SK-N-SH (cell line): ENCODE results near the gene LBHD1. TPM values are rescaled to one million over a fixed set of nuclear protein-coding genes. Genes with fewer than 3 reads are reported as not detected.

ENCODE experiments used
- CTCF ChIA-PET: fragments of 300-600, 350-600 bp; formaldehyde crosslinking; extraction: SDS; loops from one replicate; lab custom pipeline; 2021; lab: Yijun Ruan, JAX
- POLR2A ChIA-PET: fragments of 350-600 bp; sonication (Branson Sonifier 250); formaldehyde crosslinking; extraction: SDS; loops from one replicate; lab custom pipeline; 2020; ENCODE audit warnings: antibody characterized with exemption, inconsistent platforms; lab: Yijun Ruan, JAX
- DNase-seq: peaks from one replicate; pipeline ENCODE4 v3.0.0; 2012
- H2AFZ ChIP-seq: fragments of 200-600 bp; sonication (generic); 2 replicates; pipeline ENCODE4 v1.8.1; 2016; ENCODE audit warnings: antibody characterized with exemption, mild to moderate bottlenecking, low read depth
- H3F3A ChIP-seq: fragments of 200-600 bp; sonication (generic); replicated peaks from 2 replicates; pipeline ENCODE3; 2016; ENCODE audit warnings: antibody characterized with exemption, mild to moderate bottlenecking; ENCODE audit not compliant: insufficient read depth
- H3K27ac ChIP-seq, 2 experiments: fragments of 200-500 bp in 1 of 2; fragments of 200-600 bp in 1 of 2; sonication (Bioruptor generic) in 1 of 2; sonication (generic), shearing (Covaris generic) in 1 of 2; 2 replicates each; pipeline versions ENCODE4 v1.5.1 to v1.6.1; 2014 to 2016; ENCODE audit warnings: low read depth in 2 of 2, inconsistent platforms in 1 of 2, low read length in 1 of 2, mild to moderate bottlenecking in 1 of 2, mixed read lengths in 1 of 2
- H3K27me3 ChIP-seq: fragments of 200-600 bp; sonication (generic), shearing (Covaris generic); 2 replicates; pipeline ENCODE4 v1.6.1; 2016; ENCODE audit warnings: mixed run types; ENCODE audit not compliant: insufficient read depth
- H3K36me3 ChIP-seq, 2 experiments: fragments of 200-500 bp in 1 of 2; fragments of 200-600 bp in 1 of 2; sonication (Bioruptor generic) in 1 of 2; sonication (generic) in 1 of 2; replicated peaks in 1 of 2; 2 replicates each; pipeline versions ENCODE3 to v1.5.1; 2014 to 2016; ENCODE audit warnings: low read length in 1 of 2, mild to moderate bottlenecking in 1 of 2; ENCODE audit not compliant: insufficient read depth in 2 of 2, control insufficient read depth in 1 of 2
- H3K4me1 ChIP-seq, 2 experiments: fragments of 200-500 bp in 1 of 2; fragments of 200-600 bp in 1 of 2; sonication (Bioruptor generic) in 1 of 2; sonication (generic), shearing (Covaris generic) in 1 of 2; 2 replicates each; pipeline versions ENCODE4 v1.5.1 to v1.6.1; 2014 to 2016; ENCODE audit warnings: low read depth in 1 of 2, low read length in 1 of 2, mixed run types in 1 of 2; ENCODE audit not compliant: insufficient read depth in 2 of 2, control insufficient read depth in 1 of 2
- H3K4me2 ChIP-seq: fragments of 200-600 bp; sonication (generic), shearing (Covaris generic); 2 replicates; pipeline ENCODE4 v1.6.1; 2017; ENCODE audit warnings: mixed run types
- H3K4me3 ChIP-seq, 2 experiments: fragments of 200-500 bp in 1 of 2; fragments of 200-600 bp in 1 of 2; sonication (Bioruptor generic) in 1 of 2; sonication (generic), shearing (Covaris generic) in 1 of 2; 2 replicates each; pipeline versions ENCODE4 v1.5.1 to v1.8.1; 2014 to 2016; ENCODE audit warnings: low read depth in 2 of 2, inconsistent platforms in 1 of 2, low read length in 1 of 2, mild to moderate bottlenecking in 1 of 2, mixed read lengths in 1 of 2, moderate library complexity in 1 of 2
- H3K79me2 ChIP-seq: fragments of 200-600 bp; sonication (generic); 2 replicates; pipeline ENCODE4 v1.8.1; 2017; ENCODE audit warnings: mild to moderate bottlenecking; ENCODE audit not compliant: insufficient read depth
- H3K9ac ChIP-seq: fragments of 200-600 bp; sonication (generic); 2 replicates; pipeline ENCODE4 v1.6.1; 2017; ENCODE audit warnings: mixed run types
- H3K9me2 ChIP-seq: fragments of 200-600 bp; sonication (generic); 2 replicates; pipeline ENCODE4 v1.6.1; 2017; ENCODE audit warnings: mixed run types
- H3K9me3 ChIP-seq: fragments of 200-600 bp; sonication (generic); 2 replicates; pipeline ENCODE4 v1.6.1; 2017; ENCODE audit warnings: mixed run types, mild to moderate bottlenecking, moderate library complexity
- H4K20me1 ChIP-seq: fragments of 200-600 bp; sonication (generic); 2 replicates; pipeline ENCODE4 v1.6.1; 2017; ENCODE audit warnings: mild to moderate bottlenecking, mixed run types; ENCODE audit not compliant: insufficient read depth
- CHD2 ChIP-seq: fragments of 150-350 bp; IDR thresholded peaks from 2 replicates; pipeline ENCODE4 v1.6.1; 2018; ENCODE audit warnings: low read length; ENCODE audit not compliant: partially characterized antibody
- ELF1 ChIP-seq: IDR thresholded peaks from 2 replicates; pipeline ENCODE4 v1.4.0; 2012
- EP300 ChIP-seq, 2 experiments: IDR thresholded peaks; 2 replicates each; pipeline versions ENCODE4 v1.4.0 to v1.6.1; 2012; ENCODE audit warnings: borderline replicate concordance in 1 of 2, low read depth in 1 of 2, low read length in 1 of 2
- EZH2phosphoT487 ChIP-seq: fragments of 200-600 bp; sonication (generic); IDR thresholded peaks from 2 replicates; pipeline ENCODE4 v1.6.1; 2017; ENCODE audit warnings: low read depth, mixed run types, mild to moderate bottlenecking, antibody characterized with exemption, moderate library complexity, borderline replicate concordance
- FOSL2 ChIP-seq: IDR thresholded peaks from 2 replicates; pipeline ENCODE4 v1.4.0; 2012; ENCODE audit warnings: low read depth, mild to moderate bottlenecking, moderate library complexity, borderline replicate concordance
- FOXM1 ChIP-seq: IDR thresholded peaks from 2 replicates; pipeline ENCODE4 v1.4.0; 2012; ENCODE audit warnings: low read depth, mild to moderate bottlenecking
- GABPA ChIP-seq: IDR thresholded peaks from 2 replicates; pipeline ENCODE4 v1.4.0; 2012; ENCODE audit warnings: low read depth, mild to moderate bottlenecking
- IRF3 ChIP-seq: fragments of 150-350 bp; IDR thresholded peaks from 2 replicates; pipeline ENCODE4 v1.6.1; 2016; ENCODE audit warnings: mild to moderate bottlenecking, low read depth, low read length
- MXI1 ChIP-seq: IDR thresholded peaks from 2 replicates; pipeline ENCODE4 v1.6.1; 2012; ENCODE audit warnings: mild to moderate bottlenecking, low read depth, low read length, improper control_type of control experiment
- NFIC ChIP-seq: IDR thresholded peaks from 2 replicates; pipeline ENCODE4 v1.4.0; 2012; ENCODE audit warnings: borderline replicate concordance
- POLR2AphosphoS5 ChIP-seq: IDR thresholded peaks from 2 replicates; pipeline ENCODE4 v1.6.1; 2012; ENCODE audit warnings: low read depth, low read length
- RAD21 ChIP-seq: IDR thresholded peaks from 2 replicates; pipeline ENCODE4 v1.6.1; 2012; ENCODE audit warnings: mild to moderate bottlenecking, low read length
- RCOR1 ChIP-seq: fragments of 150-350 bp; IDR thresholded peaks from 2 replicates; pipeline ENCODE4 v1.6.1; 2017; ENCODE audit warnings: antibody characterized with exemption, low read length
- REST ChIP-seq: IDR thresholded peaks from 2 replicates; pipeline ENCODE4 v1.6.1; 2012; ENCODE audit warnings: mild to moderate bottlenecking, low read depth, low read length, moderate library complexity
- RFX5 ChIP-seq: IDR thresholded peaks from 2 replicates; pipeline ENCODE4 v1.6.1; 2012; ENCODE audit warnings: mild to moderate bottlenecking, improper control_type of control experiment, low read length
- RXRA ChIP-seq: IDR thresholded peaks from 2 replicates; pipeline ENCODE4 v1.4.0; 2012; ENCODE audit warnings: low read depth, mild to moderate bottlenecking, borderline replicate concordance
- SIN3A ChIP-seq: IDR thresholded peaks from 2 replicates; pipeline ENCODE4 v1.6.1; 2012; ENCODE audit warnings: low read depth, mild to moderate bottlenecking, low read length, moderate library complexity, borderline replicate concordance
- TAF1 ChIP-seq: IDR thresholded peaks from 2 replicates; pipeline ENCODE4 v1.6.1; 2012; ENCODE audit warnings: low read depth, mild to moderate bottlenecking, low read length, moderate library complexity, borderline replicate concordance
- TCF12 ChIP-seq: IDR thresholded peaks from 2 replicates; pipeline ENCODE4 v1.4.0; 2012
- USF1 ChIP-seq: IDR thresholded peaks from 2 replicates; pipeline ENCODE4 v1.4.0; 2012; ENCODE audit warnings: low read depth, borderline replicate concordance
- USF2 ChIP-seq: fragments of 150-350 bp; IDR thresholded peaks from 2 replicates; pipeline ENCODE4 v1.6.1; 2017; ENCODE audit warnings: antibody characterized with exemption, low read length, low read depth, borderline replicate concordance
- YY1 ChIP-seq: IDR thresholded peaks from 2 replicates; pipeline ENCODE4 v1.4.0; 2012; ENCODE audit warnings: low read depth, mild to moderate bottlenecking
- ZBTB33 ChIP-seq: IDR thresholded peaks from 2 replicates; pipeline ENCODE4 v1.4.0; 2012; ENCODE audit warnings: low read depth, borderline replicate concordance
- WGBS: methylation state at CpG from one replicate; pipeline ENCODE4 v1.1.6; 2017; ENCODE audit warnings: low lambda C conversion rate; 5-methylcytosine and 5-hydroxymethylcytosine counted together
- polyA plus RNA-seq, 3 experiments: library from polyadenylated mRNA; depleted of rRNA; stranded (reverse); fragments of >200 nt; gene quantifications; 2 replicates each; pipeline ENCODE4 v1.2.3, GENCODE V29; 2012

The LBHD1 gene
- 9.7 and 12.0 TPM in 2 replicates for polyA plus RNA-seq (2012; rRNA removed)
- 5.5 and 6.3 TPM in 2 replicates for polyA plus RNA-seq (2012; cell fraction: cytosol; rRNA removed)
- 56.3 and 74.8 TPM in 2 replicates for polyA plus RNA-seq (2012; cell fraction: nucleus; rRNA removed)

GRCh38 chr11:62671608-62672389, at the start of gene LBHD1, which contains the start of gene UQCC3:
TSS of gene LBHD1 (minus strand) at chr11:62672267. CDS start at chr11:62670031, 2,236 bp downstream.
TSS of gene UQCC3 (plus strand) at chr11:62671673. CDS start at chr11:62671746, 73 bp downstream.
- Histone ChIP-seq H2AFZ (peak within 1 kb of the TSS; percentile 85), H3F3A (peaks cover 41% of the 10 kb centered on the region), H3K36me3 (peaks cover 15 to 22% of the 10 kb centered on the region in 2 experiments), H3K9me2 (no peaks in the 10 kb centered on the region), H4K20me1 (no peaks in the 10 kb centered on the region), H3K9me3 (no peaks in the 10 kb centered on the region), H3K9ac (peak within 1 kb of the TSS; percentile 81), H3K4me2 (peak within 1 kb of the TSS; percentile 97), H3K27ac (peak within 1 kb of the TSS; percentile 80 to 94), H3K4me1 (peaks cover 21 to 22% of the 10 kb centered on the region in 2 experiments; a peak in 3 of 4 replicates), H3K27me3 (no peaks in the 10 kb centered on the region), H3K79me2 (peaks cover 78% of the 10 kb centered on the region), H3K4me3 (peak within 1 kb of the TSS; percentile 68 to 90)
- 2% methylated on average over 23 of the region's 59 CpGs for WGBS
- DNase-seq = peak; percentile 88
- POLR2A ChIA-PET = interaction anchor here (0.6 to 1.9 kb wide), 22 partner anchors 9 to 209 kb away, joined by 3 to 16 read pairs (median 5); partner anchors contain the start of genes B3GAT3, EEF1G, GANAB and HNRNPUL2
- CTCF ChIA-PET = interaction anchor here (1.0 to 2.0 kb wide), 8 partner anchors 9 to 290 kb away, joined by 3 to 8 read pairs (median 4); partner anchors contain the start of gene EML3
- no peak for TF ChIP-seq RXRA
- TF ChIP-seq TAF1 = peak; percentile 87
- no peak for TF ChIP-seq FOSL2
- TF ChIP-seq RAD21 = no peak
- TF ChIP-seq YY1 = peak; percentile 74
- TF ChIP-seq RFX5 = no peak
- peak; percentile 86 for TF ChIP-seq ELF1
- no peak for TF ChIP-seq IRF3
- peak; percentile 60 for TF ChIP-seq MXI1
- no peak for TF ChIP-seq EP300 (IDR thresholded peaks at IDR 0.05; ENCODE audit: borderline replicate concordance in 1 of 2, low read depth in 1 of 2, low read length in 1 of 2)
- peak; percentile 46; the same call in 1 of the 2 replicates for TF ChIP-seq REST
- TF ChIP-seq USF2 = no peak
- TF ChIP-seq FOXM1 = no peak
- TF ChIP-seq NFIC = no peak
- TF ChIP-seq POLR2AphosphoS5 = peak; percentile 90
- TF ChIP-seq CHD2 = peak; percentile 20
- no peak for TF ChIP-seq RCOR1
- TF ChIP-seq GABPA = peak; percentile 72
- peak; percentile 35; the same call in 1 of the 2 replicates for TF ChIP-seq ZBTB33
- TF ChIP-seq TCF12 = peak; percentile 10; the same call in 1 of the 2 replicates
- TF ChIP-seq SIN3A = peak; percentile 75; the same call in 1 of the 2 replicates
- TF ChIP-seq EZH2phosphoT487 = no peak
- no peak for TF ChIP-seq USF1
